Esophagus (tissue), 2 donors: Measurements from ENCODE around the gene SLC19A1. TPM values are rescaled to one million over a fixed set of nuclear protein-coding genes. Genes with fewer than 3 reads are reported as not detected.
"Not testable (repeated sequence)": the region's sequence is repeated elsewhere in the genome, so short reads cannot be mapped to it uniquely, and the experiment has no call there.

ENCODE experiments used
- H3K27ac ChIP-seq, 2 donors: one replicate each; pipeline ENCODE4 v1.5.1; 2013; ENCODE audit warnings: low read depth in 2 of 2, mild to moderate bottlenecking in 2 of 2, inconsistent platforms in 1 of 2, low read length in 1 of 2, moderate library complexity in 1 of 2
- H3K27me3 ChIP-seq, 2 donors: one replicate each; pipeline ENCODE4 v1.6.1; 2013; ENCODE audit warnings: low read length in 2 of 2, control low read depth in 1 of 2, mild to moderate bottlenecking in 1 of 2; ENCODE audit not compliant: insufficient read depth in 2 of 2, control insufficient read depth in 1 of 2
- H3K36me3 ChIP-seq, 2 donors: one replicate each; pipeline ENCODE4 v1.6.1; 2013; ENCODE audit warnings: low read length in 1 of 2; ENCODE audit not compliant: control insufficient read depth in 2 of 2, insufficient read depth in 2 of 2
- H3K4me1 ChIP-seq, 2 donors: one replicate each; pipeline ENCODE4 v1.6.1; 2013; ENCODE audit warnings: low read length in 1 of 2; ENCODE audit not compliant: control insufficient read depth in 2 of 2, insufficient read depth in 2 of 2
- H3K4me3 ChIP-seq, 2 donors: one replicate each; pipeline ENCODE4 v1.5.1; 2013; ENCODE audit warnings: low read length in 2 of 2, mild to moderate bottlenecking in 2 of 2, low read depth in 1 of 2, moderate library complexity in 1 of 2
- H3K9me3 ChIP-seq, 2 donors: one replicate each; pipeline ENCODE4 v1.6.1; 2013; ENCODE audit warnings: mild to moderate bottlenecking in 2 of 2, low read depth in 1 of 2, low read length in 1 of 2, moderate library complexity in 1 of 2; ENCODE audit not compliant: control insufficient read depth in 2 of 2, insufficient read depth in 1 of 2
- WGBS, 2 donors: extraction: QIAGEN DNeasy Blood & Tissue Kit; methylation state at CpG; one replicate each; pipeline ENCODE4 v1.1.7; 2013; 5-methylcytosine and 5-hydroxymethylcytosine counted together
- polyA plus RNA-seq, 2 donors: library from polyadenylated mRNA; stranded (reverse); fragments of 200-250 nt; gene quantifications; one replicate each; pipeline ENCODE4 v1.2.3, GENCODE V29; 2013
- donor health status: healthy with polysubstance abuse.
- donor health status: Bipolar disorder and iron deficiency.

The SLC19A1 gene
- polyA plus RNA-seq, 2 donors = 3.1 to 3.5 TPM

- peaks cover 0 to 24% of the 10 kb centered on the region in 2 donors for H3K36me3 ChIP-seq
- WGBS, 2 donors = 86 to 87% methylated on average over 18 of the region's 18 CpGs
- peaks cover 0 to 3% of the 10 kb centered on the region in 2 donors for H3K4me1 ChIP-seq
- H3K4me3 ChIP-seq = no peak overlapping the region
- no peak overlapping the region for H3K27ac ChIP-seq
- no peaks in the 10 kb centered on the region for H3K27me3 ChIP-seq
- H3K9me3 ChIP-seq = peaks cover 0 to 8% of the 10 kb centered on the region in 2 donors
Measured at GRCh38 chr21:45528028-45528705, 14.1 kb downstream of the SLC19A1 start.

- WGBS, 2 donors = 67 to 71% methylated on average over 17 to 19 of the region's 19 CpGs
- not testable (repeated sequence) for H3K4me1 ChIP-seq, H3K9me3 ChIP-seq, H3K4me3 ChIP-seq, H3K27me3 ChIP-seq, H3K27ac ChIP-seq
- peaks cover 0 to 24% of the 10 kb centered on the region in 2 donors for H3K36me3 ChIP-seq
Measured at GRCh38 chr21:45527151-45527999, 14.9 kb downstream of the SLC19A1 start.

- no peak overlapping the region for H3K27ac ChIP-seq
- no peaks in the 10 kb centered on the region for H3K27me3 ChIP-seq
- no peak overlapping the region for H3K4me3 ChIP-seq
- H3K36me3 ChIP-seq = peaks cover 0 to 17% of the 10 kb centered on the region in 2 donors
- H3K4me1 ChIP-seq = no peaks in the 10 kb centered on the region
- peaks cover 0 to 10% of the 10 kb centered on the region in 2 donors for H3K9me3 ChIP-seq
- WGBS, 2 donors = 93 to 96% methylated on average over 11 of the region's 11 CpGs
Measured at GRCh38 chr21:45525910-45526306, 16.3 kb downstream of the SLC19A1 start.

GRCh38 chr21:45525153-45525909 is 16.9 kb downstream of the SLC19A1 start:
- H3K36me3 ChIP-seq = peaks cover 0 to 17% of the 10 kb centered on the region in 2 donors
- no peak overlapping the region for H3K27ac ChIP-seq
- no peaks in the 10 kb centered on the region for H3K4me1 ChIP-seq
- H3K9me3 ChIP-seq = peaks cover 0 to 10% of the 10 kb centered on the region in 2 donors
- H3K4me3 ChIP-seq = no peak overlapping the region
- 80 to 90% methylated on average over 28 to 29 of the region's 29 CpGs for WGBS, 2 donors
- H3K27me3 ChIP-seq = no peaks in the 10 kb centered on the region

GRCh38 chr21:45524756-45525152 is 17.5 kb downstream of the SLC19A1 start:
- H3K27ac ChIP-seq = no peak overlapping the region
- no peaks in the 10 kb centered on the region for H3K4me1 ChIP-seq
- H3K36me3 ChIP-seq = peaks cover 0 to 11% of the 10 kb centered on the region in 2 donors
- peaks cover 0 to 6% of the 10 kb centered on the region in 2 donors for H3K9me3 ChIP-seq
- H3K27me3 ChIP-seq = no peaks in the 10 kb centered on the region
- WGBS, 2 donors = 93 to 94% methylated on average over 10 to 11 of the region's 11 CpGs
- H3K4me3 ChIP-seq = no peak overlapping the region

GRCh38 chr21:45523411-45524101 is 18.7 kb downstream of the SLC19A1 start:
- Histone ChIP-seq H3K4me3 (no peak overlapping the region), H3K27me3 (no peaks in the 10 kb centered on the region), H3K4me1 (no peaks in the 10 kb centered on the region), H3K9me3 (peaks cover 0 to 2% of the 10 kb centered on the region in 2 donors), H3K27ac (no peak overlapping the region), H3K36me3 (peaks cover 0 to 5% of the 10 kb centered on the region in 2 donors)
- WGBS, 2 donors = 87 to 88% methylated on average over 16 of the region's 16 CpGs

- Histone ChIP-seq H3K4me3 (no peak overlapping the region), H3K36me3 (peaks cover 0 to 5% of the 10 kb centered on the region in 2 donors), H3K4me1 (no peaks in the 10 kb centered on the region), H3K27ac (no peak overlapping the region), H3K27me3 (no peaks in the 10 kb centered on the region), H3K9me3 (peaks cover 0 to 2% of the 10 kb centered on the region in 2 donors)
- 96 to 98% methylated on average over 6 of the region's 6 CpGs for WGBS, 2 donors
Measured at GRCh38 chr21:45522986-45523385, 19.3 kb downstream of the SLC19A1 start.

GRCh38 chr21:45522381-45522780 is 19.9 kb downstream of the SLC19A1 start:
- Histone ChIP-seq H3K4me1 (no peaks in the 10 kb centered on the region), H3K36me3 (peaks cover 0 to 5% of the 10 kb centered on the region in 2 donors), H3K27me3 (no peaks in the 10 kb centered on the region), H3K4me3 (no peak overlapping the region), H3K27ac (no peak overlapping the region), H3K9me3 (peaks cover 0 to 2% of the 10 kb centered on the region in 2 donors)
- WGBS, 2 donors = 97% methylated on average over 6 of the region's 6 CpGs

GRCh38 chr21:45521241-45521640 is 21.0 kb downstream of the SLC19A1 start:
- no peaks in the 10 kb centered on the region for H3K4me1 ChIP-seq
- no peak overlapping the region for H3K4me3 ChIP-seq
- H3K9me3 ChIP-seq = peaks cover 0 to 2% of the 10 kb centered on the region in 2 donors
- no peaks in the 10 kb centered on the region for H3K27me3 ChIP-seq
- 96 to 97% methylated on average over 2 of the region's 2 CpGs for WGBS, 2 donors
- H3K36me3 ChIP-seq = peaks cover 0 to 11% of the 10 kb centered on the region in 2 donors
- no peak overlapping the region for H3K27ac ChIP-seq
